Heart left ventricle (tissue), 13 donors: Measurements from ENCODE around the gene TNFAIP8L3.
"Not testable (repeated sequence)": the region's sequence is repeated elsewhere in the genome, so short reads cannot be mapped to it uniquely, and the experiment has no call there.

Experiments
- CTCF ChIP-seq, 12 donors: fragments of 200-600 bp; sonication (generic) in 4 of 12; IDR thresholded peaks; one replicate each; pipeline versions ENCODE4 v1.5.0 to v1.8.0; 2018 to 2022; ENCODE audit warnings: antibody characterized with exemption in 12 of 12, mild to moderate bottlenecking in 5 of 12
- POLR2A ChIP-seq, 2 donors: fragments of 450-650 bp; IDR thresholded peaks; one replicate each; pipeline ENCODE4 v1.6.1; 2017; ENCODE audit warnings: antibody characterized with exemption in 2 of 2, mild to moderate bottlenecking in 2 of 2, moderate library complexity in 2 of 2
- donor health status: ischemic (EF 13 %, LVEDD 7.1; RV severe dilation, severe dysfunction).
- donor health status: DM: no; HTN: yes; CAD: no.
- donor health status: DM: no; HTN: no; CAD: no.
- donor health status: ischemic (EF 25% LVEDD 6.9; RV normal size, moderate dysfunction).
- donor health status: ischemic (EF 25% LVEDD 5.7; RV mildly dilated, moderate dysfunction).
- donor health status: ischemic (EF 35%, LVEDD 5.7; RV mildly dilated, moderate dysfunction).
- donor health status: nonischemic (EF 11% LVEDD 7.7; RV severe dilation, severe dysfunction).
- donor health status: DM: yes; HTN: yes; CAD: no.
- donor health status: PGD.
- donor health status: ischemic (EF 29% LVEDD 5.4; RV normal size, mild dysfunction).
- donor health status: nonischemic (EF 23%, LVEDD 6.1; RV moderate dilation, normal function).

GRCh38 chr15:51123002-51123401, 28.3 kb upstream of the TNFAIP8L3 start:
- TF ChIP-seq CTCF, POLR2A (IDR thresholded peaks at IDR 0.05): not testable (repeated sequence)
